22Rv1 (cell line): ENCODE data around the gene CLIC5.

ENCODE experiments used
- H3K27ac ChIP-seq: fragments of 450-650 bp; 2 replicates; pipeline ENCODE4 v1.5.1; 2017
- CTCF ChIP-seq: fragments of 450-650 bp; IDR thresholded peaks from 2 replicates; pipeline ENCODE4 v1.5.1; 2017; ENCODE audit warnings: mild to moderate bottlenecking
- ZFX ChIP-seq: fragments of 450-650 bp; IDR thresholded peaks from 2 replicates; pipeline ENCODE4 v1.6.1; 2017; ENCODE audit warnings: antibody characterized with exemption, borderline replicate concordance

CLIC5 gene

GRCh38 chr6:45998524-45998923, 17.1 kb downstream of the CLIC5 start:
- TF ChIP-seq ZFX (no peak), CTCF (no peak)

GRCh38 chr6:45997875-45998506, 17.7 kb downstream of the CLIC5 start:
- H3K27ac ChIP-seq = no peak overlapping the region
- TF ChIP-seq ZFX = no peak
- no peak for TF ChIP-seq CTCF

More at GRCh38 chr6:45998524-45998923, 17.1 kb downstream of the CLIC5 start:
- no peak overlapping the region for H3K27ac ChIP-seq

GRCh38 chr6:45991189-45991588, 24.5 kb downstream of the CLIC5 start:
- no peak for TF ChIP-seq CTCF
- no peak for TF ChIP-seq ZFX
- H3K27ac ChIP-seq = no peak overlapping the region

- no peak for TF ChIP-seq CTCF
- TF ChIP-seq ZFX = no peak
- no peak overlapping the region for H3K27ac ChIP-seq
Measured at GRCh38 chr6:45990162-45990561, 25.5 kb downstream of the CLIC5 start.

- TF ChIP-seq ZFX (no peak), CTCF (no peak)
Measured at GRCh38 chr6:45988635-45989034, 27.0 kb downstream of the CLIC5 start.

GRCh38 chr6:45987856-45988255, 27.8 kb downstream of the CLIC5 start:
- no peak for TF ChIP-seq ZFX
- TF ChIP-seq CTCF = no peak

More at GRCh38 chr6:45988635-45989034, 27.0 kb downstream of the CLIC5 start:
- H3K27ac ChIP-seq = no peak overlapping the region

GRCh38 chr6:45986746-45987274, 28.9 kb downstream of the CLIC5 start:
- no peak overlapping the region for H3K27ac ChIP-seq

More at GRCh38 chr6:45987856-45988255, 27.8 kb downstream of the CLIC5 start:
- H3K27ac ChIP-seq = no peak overlapping the region

More at GRCh38 chr6:45986746-45987274, 28.9 kb downstream of the CLIC5 start:
- no peak for TF ChIP-seq CTCF
- no peak for TF ChIP-seq ZFX
